ENCODE measurements around the gene CFAP299.

The CFAP299 gene

DNA sequence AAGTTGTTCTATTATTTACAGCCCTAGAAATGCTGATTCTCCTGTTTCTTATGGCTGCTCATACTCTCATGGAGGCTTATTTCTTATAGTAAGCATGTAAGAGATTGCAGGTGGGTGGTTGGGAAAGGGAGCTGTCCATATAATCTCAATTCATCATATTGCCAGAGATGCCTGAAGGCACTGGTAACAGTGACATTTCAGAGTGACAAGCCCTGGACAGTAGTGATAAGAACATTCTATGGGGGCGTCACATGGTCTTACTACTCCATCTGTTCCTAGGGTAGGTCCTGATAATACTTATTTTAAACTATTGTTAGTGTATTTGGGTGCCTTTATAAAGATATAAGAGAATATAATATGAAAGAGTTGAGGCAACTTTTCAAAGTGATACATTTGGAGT is 171.5 kb downstream of the CFAP299 start:
- no peaks in the 10 kb centered on the region for H3K36me3 ChIP-seq (ENCODE audit: low read depth)
- no peaks in the 10 kb centered on the region for H3K27me3 ChIP-seq (ENCODE audit: insufficient read depth, poor library complexity, severe bottlenecking)
- H3K27ac ChIP-seq (ENCODE audit: poor library complexity, severe bottlenecking): no peak overlapping the region
- ATAC-seq (ENCODE audit: low read depth) (no peak), DNase-seq (ENCODE audit: low spot score) (no peak)
- peaks cover under 1% of the 10 kb centered on the region for H3K4me1 ChIP-seq (ENCODE audit: insufficient read depth, poor library complexity, severe bottlenecking)
- TF ChIP-seq, protein P1, sequence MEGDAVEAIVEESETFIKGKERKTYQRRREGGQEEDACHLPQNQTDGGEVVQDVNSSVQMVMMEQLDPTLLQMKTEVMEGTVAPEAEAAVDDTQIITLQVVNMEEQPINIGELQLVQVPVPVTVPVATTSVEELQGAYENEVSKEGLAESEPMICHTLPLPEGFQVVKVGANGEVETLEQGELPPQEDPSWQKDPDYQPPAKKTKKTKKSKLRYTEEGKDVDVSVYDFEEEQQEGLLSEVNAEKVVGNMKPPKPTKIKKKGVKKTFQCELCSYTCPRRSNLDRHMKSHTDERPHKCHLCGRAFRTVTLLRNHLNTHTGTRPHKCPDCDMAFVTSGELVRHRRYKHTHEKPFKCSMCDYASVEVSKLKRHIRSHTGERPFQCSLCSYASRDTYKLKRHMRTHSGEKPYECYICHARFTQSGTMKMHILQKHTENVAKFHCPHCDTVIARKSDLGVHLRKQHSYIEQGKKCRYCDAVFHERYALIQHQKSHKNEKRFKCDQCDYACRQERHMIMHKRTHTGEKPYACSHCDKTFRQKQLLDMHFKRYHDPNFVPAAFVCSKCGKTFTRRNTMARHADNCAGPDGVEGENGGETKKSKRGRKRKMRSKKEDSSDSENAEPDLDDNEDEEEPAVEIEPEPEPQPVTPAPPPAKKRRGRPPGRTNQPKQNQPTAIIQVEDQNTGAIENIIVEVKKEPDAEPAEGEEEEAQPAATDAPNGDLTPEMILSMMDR (IDR thresholded peaks at IDR 0.05; ENCODE audit: poor library complexity, severe bottlenecking): no peak
- no peak overlapping the region for H3K4me3 ChIP-seq (ENCODE audit: severe bottlenecking)
- no peaks in the 10 kb centered on the region for H3K9me3 ChIP-seq (ENCODE audit: severe bottlenecking)

DNA sequence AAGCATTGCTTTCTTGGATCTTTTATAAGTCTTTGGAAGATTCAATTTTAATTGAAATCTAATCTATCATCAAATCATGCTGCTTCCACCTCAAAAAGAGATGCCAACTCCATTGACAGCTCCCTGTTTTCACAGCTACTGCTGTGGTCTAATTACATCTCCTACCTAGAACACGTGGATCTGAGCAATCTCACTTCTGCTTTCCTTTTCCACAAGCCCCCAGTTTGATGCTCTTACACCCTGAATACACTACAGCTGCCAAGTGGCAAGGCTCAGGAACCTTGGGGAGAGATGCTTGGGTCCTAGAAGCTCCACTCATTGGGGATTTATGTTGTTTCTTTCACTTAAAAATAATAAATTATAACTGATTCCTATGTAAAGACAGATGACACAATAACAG is 172.0 kb downstream of the CFAP299 start:
- Histone ChIP-seq H3K27ac (ENCODE audit: poor library complexity, severe bottlenecking) (no peak overlapping the region), H3K4me3 (ENCODE audit: severe bottlenecking) (no peak overlapping the region), H3K9me3 (ENCODE audit: severe bottlenecking) (no peaks in the 10 kb centered on the region), H3K4me1 (ENCODE audit: insufficient read depth, poor library complexity, severe bottlenecking) (no peaks in the 10 kb centered on the region), H3K27me3 (ENCODE audit: insufficient read depth, poor library complexity, severe bottlenecking) (no peaks in the 10 kb centered on the region), H3K36me3 (ENCODE audit: low read depth) (no peaks in the 10 kb centered on the region)
- TF ChIP-seq, protein P1 (IDR thresholded peaks at IDR 0.05; ENCODE audit: poor library complexity, severe bottlenecking): no peak
- no peak for DNase-seq (ENCODE audit: low spot score)
- ATAC-seq (ENCODE audit: low read depth): no peak

DNA sequence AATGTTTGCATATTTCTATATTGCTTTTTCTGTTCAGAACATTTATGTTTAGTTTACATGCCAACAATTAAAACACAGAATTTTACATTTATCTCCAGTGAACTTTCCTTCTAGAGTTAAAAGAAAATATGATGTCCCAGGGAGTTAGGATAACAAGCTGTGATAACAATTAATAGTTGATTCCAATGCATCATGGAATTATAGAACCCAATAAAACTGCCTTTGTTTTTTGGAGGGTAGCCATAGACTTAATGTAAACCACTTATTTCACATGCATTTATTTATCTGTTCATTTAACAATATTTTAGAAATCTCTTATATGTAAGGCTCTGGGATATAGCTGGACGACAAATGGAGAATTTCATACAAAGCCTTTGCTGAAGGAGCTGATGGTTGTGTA is 180.0 kb downstream of the CFAP299 start:
- TF ChIP-seq, protein P1 (IDR thresholded peaks at IDR 0.05; ENCODE audit: poor library complexity, severe bottlenecking): no peak
- H3K4me1 ChIP-seq (ENCODE audit: insufficient read depth, poor library complexity, severe bottlenecking): no peaks in the 10 kb centered on the region
- no peaks in the 10 kb centered on the region for H3K36me3 ChIP-seq (ENCODE audit: low read depth)
- DNase-seq (ENCODE audit: low spot score): no peak
- no peaks in the 10 kb centered on the region for H3K9me3 ChIP-seq (ENCODE audit: severe bottlenecking)
- no peak overlapping the region for H3K4me3 ChIP-seq (ENCODE audit: severe bottlenecking)
- H3K27me3 ChIP-seq (ENCODE audit: insufficient read depth, poor library complexity, severe bottlenecking): no peaks in the 10 kb centered on the region
- no peak overlapping the region for H3K27ac ChIP-seq (ENCODE audit: poor library complexity, severe bottlenecking)
- no peak for ATAC-seq (ENCODE audit: low read depth)

DNA sequence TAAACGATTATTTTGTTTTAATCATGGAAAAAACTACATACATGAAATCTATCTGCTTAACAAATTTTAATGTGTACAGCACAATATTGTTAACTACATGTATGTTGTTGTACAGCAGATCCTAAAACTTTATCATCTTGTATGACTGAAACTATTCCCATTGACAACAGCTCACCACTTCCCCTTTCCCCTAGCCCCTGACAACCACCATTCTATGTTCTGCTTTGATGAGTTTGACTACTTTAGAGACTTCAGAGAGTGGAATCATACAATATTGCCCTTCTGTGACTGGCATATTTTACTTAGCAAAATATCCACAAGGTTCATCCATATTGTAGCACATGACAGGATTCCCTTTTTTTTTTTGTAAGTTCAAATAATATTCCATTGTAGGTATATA is 185.9 kb downstream of the CFAP299 start:
- no peak overlapping the region for H3K27ac ChIP-seq (ENCODE audit: poor library complexity, severe bottlenecking)
- ATAC-seq (ENCODE audit: low read depth) (no peak), DNase-seq (ENCODE audit: low spot score) (no peak)
- TF ChIP-seq, protein P1 (IDR thresholded peaks at IDR 0.05; ENCODE audit: poor library complexity, severe bottlenecking): no peak
- H3K4me3 ChIP-seq (ENCODE audit: severe bottlenecking): no peak overlapping the region
- H3K4me1 ChIP-seq (ENCODE audit: insufficient read depth, poor library complexity, severe bottlenecking): no peaks in the 10 kb centered on the region
- no peaks in the 10 kb centered on the region for H3K36me3 ChIP-seq (ENCODE audit: low read depth)
- no peaks in the 10 kb centered on the region for H3K9me3 ChIP-seq (ENCODE audit: severe bottlenecking)
- no peaks in the 10 kb centered on the region for H3K27me3 ChIP-seq (ENCODE audit: insufficient read depth, poor library complexity, severe bottlenecking)

DNA sequence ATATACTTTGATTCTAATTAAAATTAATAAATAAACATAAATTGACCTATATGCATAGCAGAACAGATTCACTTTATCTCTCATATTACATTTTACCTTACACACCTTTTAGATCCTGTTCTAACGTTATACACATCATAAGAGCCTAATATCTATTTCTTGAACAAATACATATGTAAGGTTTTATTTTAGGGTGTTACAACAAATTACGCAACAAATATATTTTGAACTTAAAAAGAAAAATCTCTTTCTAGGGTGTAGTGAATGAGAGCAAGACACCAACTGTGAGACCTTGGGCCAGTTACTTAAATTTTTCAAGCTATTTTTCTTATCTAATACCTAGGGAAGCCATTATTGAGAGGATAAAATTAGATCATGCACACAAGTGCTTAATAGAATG is 191.2 kb downstream of the CFAP299 start:
- Histone ChIP-seq H3K36me3 (ENCODE audit: low read depth) (no peaks in the 10 kb centered on the region), H3K4me3 (ENCODE audit: severe bottlenecking) (no peak overlapping the region), H3K4me1 (ENCODE audit: insufficient read depth, poor library complexity, severe bottlenecking) (no peaks in the 10 kb centered on the region), H3K27me3 (ENCODE audit: insufficient read depth, poor library complexity, severe bottlenecking) (no peaks in the 10 kb centered on the region), H3K27ac (ENCODE audit: poor library complexity, severe bottlenecking) (no peak overlapping the region), H3K9me3 (ENCODE audit: severe bottlenecking) (no peaks in the 10 kb centered on the region)
- TF ChIP-seq, protein P1 (IDR thresholded peaks at IDR 0.05; ENCODE audit: poor library complexity, severe bottlenecking): no peak
- ATAC-seq (ENCODE audit: low read depth): no peak
- no peak for DNase-seq (ENCODE audit: low spot score)

Measured in RWPE2 (cell line).